ENCODE results near the gene EPB41L2.

Gene EPB41L2

GRCh38 chr6:130859161-130859867 is 203.7 kb downstream of the EPB41L2 start:
- DNase-seq: no peak

GRCh38 chr6:130858498-130859160 is 204.4 kb downstream of the EPB41L2 start:
- no peak for DNase-seq

- DNase-seq: no peak
These were observed 205.0 kb downstream of the EPB41L2 start for GRCh38 chr6:130858054-130858453.

- no peak for DNase-seq
These were observed 209.4 kb downstream of the EPB41L2 start for GRCh38 chr6:130853555-130854183.

GRCh38 chr6:130852844-130853554 is 210.0 kb downstream of the EPB41L2 start:
- no peak for DNase-seq

- no peak for DNase-seq
These were observed 212.0 kb downstream of the EPB41L2 start for GRCh38 chr6:130851026-130851425.

- no peak for DNase-seq
These were observed 213.5 kb downstream of the EPB41L2 start for GRCh38 chr6:130849594-130849993.

GRCh38 chr6:130848945-130849344 is 214.1 kb downstream of the EPB41L2 start:
- no peak for DNase-seq

GRCh38 chr6:130847001-130847910 is 215.8 kb downstream of the EPB41L2 start:
- no peak for DNase-seq

GRCh38 chr6:130846501-130846900 is 216.5 kb downstream of the EPB41L2 start:
- no peak for DNase-seq

- no peak for DNase-seq
These were observed 219.3 kb downstream of the EPB41L2 start for GRCh38 chr6:130843575-130844320.

GRCh38 chr6:130841128-130841728 is 221.8 kb downstream of the EPB41L2 start:
- no peak for DNase-seq

- no peak for DNase-seq
These were observed 223.0 kb downstream of the EPB41L2 start for GRCh38 chr6:130840050-130840449.

GRCh38 chr6:130839379-130839778 is 223.7 kb downstream of the EPB41L2 start:
- no peak for DNase-seq

GRCh38 chr6:130838951-130839350 is 224.1 kb downstream of the EPB41L2 start:
- no peak for DNase-seq

GRCh38 chr6:130838250-130838860 is 224.7 kb downstream of the EPB41L2 start:
- no peak for DNase-seq

GRCh38 chr6:130837067-130837466 is 226.0 kb downstream of the EPB41L2 start:
- no peak for DNase-seq

- no peak for DNase-seq
These were observed 226.9 kb downstream of the EPB41L2 start for GRCh38 chr6:130836055-130836640.

GRCh38 chr6:130834482-130835251 is 228.4 kb downstream of the EPB41L2 start:
- DNase-seq: no peak
